OCI-LY3 (cell line): ENCODE results near the gene SYNE1.

ENCODE experiments used
- CTCF ChIP-seq: fragments of 200-600, 300-600 bp; sonication (generic); IDR thresholded peaks from 2 replicates; pipeline ENCODE4 v1.5.1; 2014; ENCODE audit warnings: antibody characterized with exemption, low read length, low read depth
- EZH2phosphoT487 ChIP-seq: fragments of 200-600 bp; shearing (Covaris generic); IDR thresholded peaks from 2 replicates; pipeline ENCODE4 v1.6.1; 2018; ENCODE audit warnings: antibody characterized with exemption, mixed run types, low read depth

DNA sequence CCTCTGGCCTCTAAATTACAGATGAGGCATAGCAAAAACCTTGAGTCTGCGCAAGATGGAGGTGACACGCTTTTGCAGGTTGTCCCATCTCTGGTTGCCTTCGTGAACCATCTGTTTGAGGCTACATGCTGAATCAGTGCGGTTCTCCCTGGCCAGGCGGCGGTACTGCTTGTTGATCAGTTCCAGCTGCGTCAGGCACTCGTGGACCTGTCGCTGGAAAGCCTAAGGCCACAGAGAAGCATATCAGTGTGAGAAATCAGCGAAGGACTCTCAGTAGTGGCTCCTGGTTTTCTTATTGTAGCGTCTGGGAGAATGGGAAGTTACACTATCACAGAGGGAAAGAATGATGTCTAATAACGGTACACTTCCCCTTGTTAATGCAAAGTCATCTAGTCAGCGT, 485.2 kb downstream of the SYNE1 start:
- no peak for TF ChIP-seq CTCF
- TF ChIP-seq EZH2phosphoT487: no peak
